Uterus (tissue), 4 donors: ENCODE measurements around the gene KCND2. TPM values are rescaled to one million over a fixed set of nuclear protein-coding genes. Genes with fewer than 3 reads are reported as not detected.

ENCODE experiments used
- DNase-seq, 2 donors: peaks; one replicate each; pipeline ENCODE4 v3.0.0-alpha.2; 2019 to 2020
- H3K27ac ChIP-seq, 2 donors: fragments of 200-600 bp; sonication (generic); 1 replicate in 1 of 2; 2 replicates in 1 of 2; pipeline ENCODE4 v1.5.1; 2016 to 2018
- H3K27me3 ChIP-seq, 2 donors: fragments of 200-600 bp; sonication (generic); one replicate each; pipeline ENCODE4 v1.5.1; 2018 to 2019; ENCODE audit warnings: control low read depth in 1 of 2
- H3K36me3 ChIP-seq, 2 donors: fragments of 200-600 bp; sonication (generic); one replicate each; pipeline ENCODE4 v1.5.1; 2019; ENCODE audit warnings: control low read depth in 1 of 2
- H3K4me1 ChIP-seq, 2 donors: fragments of 200-600 bp; sonication (generic); one replicate each; pipeline ENCODE4 v1.5.1; 2018 to 2019; ENCODE audit warnings: control low read depth in 1 of 2
- H3K4me3 ChIP-seq, 2 donors: fragments of 200-600 bp; sonication (generic); 1 replicate in 1 of 2; 2 replicates in 1 of 2; pipeline ENCODE4 v1.5.1; 2018 to 2019; ENCODE audit warnings: mild to moderate bottlenecking in 1 of 2
- H3K9me3 ChIP-seq, 2 donors: fragments of 200-600 bp; sonication (generic); one replicate each; pipeline ENCODE4 v1.5.1; 2019; ENCODE audit warnings: control low read depth in 1 of 2
- POLR2A ChIP-seq, 2 donors: fragments of 450-650 bp; IDR thresholded peaks; one replicate each; pipeline ENCODE4 v1.6.1; 2016; ENCODE audit warnings: antibody characterized with exemption in 2 of 2, mild to moderate bottlenecking in 1 of 2, moderate library complexity in 1 of 2
- intact Hi-C: fragments of 100-400 bp; cut with DNase I; formaldehyde crosslinking; loops from one replicate; pipeline ENCODE4 v1.15.1; 2023; ENCODE audit warnings: low total_unique reads
- total RNA-seq, 4 donors: library from RNA; depleted of rRNA in 3 of 4; stranded (reverse); fragments of >200 nt in 3 of 4; gene quantifications; one replicate each; pipeline versions ENCODE4 v1.1.0 to v1.2.4, GENCODE V29; 2014 to 2023
- TF ChIP-seq, protein P1 (sequence below), 4 experiments: fragments of 200-600 bp in 2 of 4; fragments of 450-650 bp in 2 of 4; sonication (generic) in 2 of 4; IDR thresholded peaks; one replicate each; pipeline ENCODE4 v1.5.1; 2016 to 2019; ENCODE audit warnings: antibody characterized with exemption in 4 of 4, mild to moderate bottlenecking in 2 of 4, moderate library complexity in 1 of 4
- donor health status: DM: yes; HTN: yes; CAD: no.

The KCND2 gene
- total RNA-seq, 4 donors from 2014 or later = 0.26 to 6.0 (median 4.5) TPM

DNA sequence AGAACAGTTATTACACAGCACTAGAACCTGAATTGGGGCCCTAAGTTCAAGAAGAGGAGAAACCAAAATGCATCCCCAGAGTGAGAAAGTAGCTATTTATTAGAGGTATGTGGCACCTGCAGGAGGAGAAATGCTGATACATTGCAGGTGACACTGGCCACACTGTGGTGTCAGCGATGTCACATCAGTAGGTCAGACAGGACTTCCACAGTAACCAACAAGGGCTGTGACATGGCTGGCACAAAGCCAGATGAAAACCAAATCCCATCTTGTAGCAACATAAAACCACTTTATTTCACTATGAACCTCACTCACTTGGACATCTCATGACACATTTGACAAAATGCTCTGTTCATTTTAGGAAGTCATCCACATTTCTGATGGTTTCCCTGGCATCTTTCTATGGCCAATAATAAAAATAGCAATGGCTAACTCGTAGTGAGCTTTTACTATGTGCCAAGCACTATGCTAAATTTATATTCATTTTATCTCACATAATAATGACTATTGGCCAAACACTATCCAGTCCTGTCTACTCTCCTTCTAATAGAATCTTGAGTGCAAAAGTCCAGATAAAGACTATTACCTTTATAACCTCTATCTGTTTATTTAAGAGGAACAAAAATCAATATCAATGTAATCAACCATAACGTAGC lies 430.7 kb downstream of the KCND2 start:
- Histone ChIP-seq H3K27ac (no peak overlapping the region), H3K36me3 (no peaks in the 10 kb centered on the region), H3K27me3 (no peaks in the 10 kb centered on the region), H3K9me3 (no peaks in the 10 kb centered on the region), H3K4me1 (no peaks in the 10 kb centered on the region), H3K4me3 (no peak overlapping the region)
- TF ChIP-seq POLR2A (IDR thresholded peaks at IDR 0.05) = no peak
- intact Hi-C loops = no loop called here
- no peak for DNase-seq

DNA sequence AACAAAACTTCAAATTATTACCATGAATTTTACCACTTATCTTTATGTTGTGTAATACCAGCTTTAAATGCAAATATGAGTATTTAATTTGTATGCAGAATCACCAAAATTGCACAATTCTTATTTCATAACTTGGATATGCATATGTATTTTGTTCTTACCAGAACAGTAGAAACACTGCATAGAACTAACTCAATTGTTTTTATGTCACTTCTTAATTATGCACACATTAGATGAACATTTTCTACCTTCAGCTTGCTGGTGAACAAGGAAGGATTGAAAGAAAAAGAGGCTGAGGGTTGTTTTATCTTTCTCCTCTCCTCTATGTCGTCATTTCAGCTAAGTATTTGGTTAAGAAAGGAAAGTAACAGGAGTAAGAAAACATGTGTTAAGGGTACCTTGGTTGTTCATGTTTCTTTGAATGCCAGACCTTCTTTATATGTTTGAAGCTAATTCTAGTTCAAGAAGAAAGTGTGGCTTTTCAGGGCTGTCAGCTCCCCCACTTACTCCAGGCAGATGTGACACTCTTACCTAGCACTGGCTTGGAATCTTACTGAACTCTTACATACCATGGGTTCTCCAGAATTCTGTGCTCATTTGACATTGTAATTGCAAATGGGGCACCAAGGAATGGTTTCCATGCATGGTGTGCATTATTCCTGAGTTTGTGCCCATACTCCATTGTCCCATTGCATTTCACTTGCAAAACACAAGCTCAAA lies 436.4 kb downstream of the KCND2 start:
- H3K4me1 ChIP-seq = no peaks in the 10 kb centered on the region
- H3K36me3 ChIP-seq = no peaks in the 10 kb centered on the region
- no peaks in the 10 kb centered on the region for H3K9me3 ChIP-seq
- TF ChIP-seq POLR2A (IDR thresholded peaks at IDR 0.05) = no peak
- TF ChIP-seq, protein P1, sequence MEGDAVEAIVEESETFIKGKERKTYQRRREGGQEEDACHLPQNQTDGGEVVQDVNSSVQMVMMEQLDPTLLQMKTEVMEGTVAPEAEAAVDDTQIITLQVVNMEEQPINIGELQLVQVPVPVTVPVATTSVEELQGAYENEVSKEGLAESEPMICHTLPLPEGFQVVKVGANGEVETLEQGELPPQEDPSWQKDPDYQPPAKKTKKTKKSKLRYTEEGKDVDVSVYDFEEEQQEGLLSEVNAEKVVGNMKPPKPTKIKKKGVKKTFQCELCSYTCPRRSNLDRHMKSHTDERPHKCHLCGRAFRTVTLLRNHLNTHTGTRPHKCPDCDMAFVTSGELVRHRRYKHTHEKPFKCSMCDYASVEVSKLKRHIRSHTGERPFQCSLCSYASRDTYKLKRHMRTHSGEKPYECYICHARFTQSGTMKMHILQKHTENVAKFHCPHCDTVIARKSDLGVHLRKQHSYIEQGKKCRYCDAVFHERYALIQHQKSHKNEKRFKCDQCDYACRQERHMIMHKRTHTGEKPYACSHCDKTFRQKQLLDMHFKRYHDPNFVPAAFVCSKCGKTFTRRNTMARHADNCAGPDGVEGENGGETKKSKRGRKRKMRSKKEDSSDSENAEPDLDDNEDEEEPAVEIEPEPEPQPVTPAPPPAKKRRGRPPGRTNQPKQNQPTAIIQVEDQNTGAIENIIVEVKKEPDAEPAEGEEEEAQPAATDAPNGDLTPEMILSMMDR (IDR thresholded peaks at IDR 0.05) = no peak
- H3K27me3 ChIP-seq = no peaks in the 10 kb centered on the region
- no peak overlapping the region for H3K27ac ChIP-seq
- intact Hi-C loops = no loop called here
- no peak for DNase-seq
- H3K4me3 ChIP-seq = no peak overlapping the region

DNA sequence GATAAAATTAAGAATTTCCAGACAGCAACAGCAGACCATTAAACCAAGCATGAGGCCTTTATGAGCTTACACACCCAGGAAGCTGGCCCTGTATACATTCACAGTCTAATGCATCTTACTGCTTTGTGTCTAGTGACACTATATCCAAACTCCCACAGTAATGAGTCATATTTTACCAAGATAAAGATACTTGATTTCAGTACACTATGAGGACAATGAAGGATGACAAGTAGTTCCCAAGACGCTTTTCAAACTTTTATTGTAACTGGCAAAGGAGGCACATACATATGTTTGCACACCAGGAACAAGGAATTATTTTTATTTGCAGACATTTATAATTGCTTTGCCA lies 437.0 kb downstream of the KCND2 start:
- Histone ChIP-seq H3K27me3 (no peaks in the 10 kb centered on the region), H3K4me3 (no peak overlapping the region), H3K9me3 (no peaks in the 10 kb centered on the region), H3K4me1 (no peaks in the 10 kb centered on the region), H3K36me3 (no peaks in the 10 kb centered on the region), H3K27ac (no peak overlapping the region)
- no peak for DNase-seq
- TF ChIP-seq, protein P1 (IDR thresholded peaks at IDR 0.05) = no peak
- TF ChIP-seq POLR2A (IDR thresholded peaks at IDR 0.05) = no peak
- intact Hi-C loops = no loop called here

DNA sequence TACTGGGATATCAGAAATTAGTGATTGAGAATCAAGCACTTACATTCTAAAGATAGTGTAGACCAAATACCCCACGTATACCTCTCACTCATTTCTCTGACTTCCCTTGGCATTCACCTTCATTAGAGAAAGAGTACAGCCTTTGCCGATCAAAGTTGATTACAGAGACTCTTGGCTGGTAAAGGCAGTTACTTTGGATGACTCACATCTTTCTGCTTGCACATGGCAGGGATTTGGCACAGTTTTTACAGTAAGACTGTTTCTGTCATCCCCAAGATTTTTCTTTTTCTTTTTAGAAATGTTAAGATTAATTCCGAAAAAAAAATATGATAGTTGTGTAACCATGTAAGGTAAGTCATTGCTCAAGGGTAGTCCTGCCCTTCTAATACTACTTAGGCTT lies 442.0 kb downstream of the KCND2 start:
- no peaks in the 10 kb centered on the region for H3K27me3 ChIP-seq
- intact Hi-C loops = no loop called here
- no peak overlapping the region for H3K27ac ChIP-seq
- no peaks in the 10 kb centered on the region for H3K4me1 ChIP-seq
- no peaks in the 10 kb centered on the region for H3K36me3 ChIP-seq
- no peak for DNase-seq
- no peak overlapping the region for H3K4me3 ChIP-seq
- H3K9me3 ChIP-seq = no peaks in the 10 kb centered on the region
- TF ChIP-seq, protein P1 (IDR thresholded peaks at IDR 0.05) = no peak
- TF ChIP-seq POLR2A (IDR thresholded peaks at IDR 0.05) = no peak

DNA sequence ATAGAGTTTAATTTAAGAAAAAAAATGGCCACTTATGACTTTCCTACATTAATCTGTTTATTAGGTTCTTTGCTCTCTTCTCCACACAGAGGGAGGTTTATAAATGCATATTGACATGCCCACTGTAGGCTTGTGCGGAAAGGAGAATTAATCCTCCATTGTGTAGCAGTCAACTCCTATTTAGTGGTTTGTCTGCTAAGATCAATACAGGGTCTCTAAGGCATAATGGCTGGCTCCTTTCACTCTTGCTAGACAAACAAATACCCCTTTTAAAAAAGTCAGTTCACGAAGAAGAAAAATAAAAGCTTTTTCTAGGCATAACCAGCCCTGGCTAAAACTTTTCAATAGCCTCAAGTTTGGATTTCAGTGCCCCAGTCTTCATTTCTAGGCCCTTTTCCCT lies 443.3 kb downstream of the KCND2 start:
- Histone ChIP-seq H3K9me3 (no peaks in the 10 kb centered on the region), H3K27me3 (no peaks in the 10 kb centered on the region), H3K36me3 (no peaks in the 10 kb centered on the region), H3K27ac (no peak overlapping the region), H3K4me3 (no peak overlapping the region), H3K4me1 (no peaks in the 10 kb centered on the region)
- no peak for TF ChIP-seq POLR2A (IDR thresholded peaks at IDR 0.05)
- TF ChIP-seq, protein P1 (IDR thresholded peaks at IDR 0.05) = no peak
- no peak for DNase-seq
- intact Hi-C loops = no loop called here
